Measurements from ENCODE around the gene ZNF789. TPM values are rescaled to one million over a fixed set of nuclear protein-coding genes. Genes with fewer than 3 reads are reported as not detected.

ZNF789 gene
- total and polyA plus RNA-seq, 2 of the 13 experiments (the other 11 are each of a cell fraction or from before 2014, with no cell fraction given) = 19.8 to 25.1 TPM

DNA sequence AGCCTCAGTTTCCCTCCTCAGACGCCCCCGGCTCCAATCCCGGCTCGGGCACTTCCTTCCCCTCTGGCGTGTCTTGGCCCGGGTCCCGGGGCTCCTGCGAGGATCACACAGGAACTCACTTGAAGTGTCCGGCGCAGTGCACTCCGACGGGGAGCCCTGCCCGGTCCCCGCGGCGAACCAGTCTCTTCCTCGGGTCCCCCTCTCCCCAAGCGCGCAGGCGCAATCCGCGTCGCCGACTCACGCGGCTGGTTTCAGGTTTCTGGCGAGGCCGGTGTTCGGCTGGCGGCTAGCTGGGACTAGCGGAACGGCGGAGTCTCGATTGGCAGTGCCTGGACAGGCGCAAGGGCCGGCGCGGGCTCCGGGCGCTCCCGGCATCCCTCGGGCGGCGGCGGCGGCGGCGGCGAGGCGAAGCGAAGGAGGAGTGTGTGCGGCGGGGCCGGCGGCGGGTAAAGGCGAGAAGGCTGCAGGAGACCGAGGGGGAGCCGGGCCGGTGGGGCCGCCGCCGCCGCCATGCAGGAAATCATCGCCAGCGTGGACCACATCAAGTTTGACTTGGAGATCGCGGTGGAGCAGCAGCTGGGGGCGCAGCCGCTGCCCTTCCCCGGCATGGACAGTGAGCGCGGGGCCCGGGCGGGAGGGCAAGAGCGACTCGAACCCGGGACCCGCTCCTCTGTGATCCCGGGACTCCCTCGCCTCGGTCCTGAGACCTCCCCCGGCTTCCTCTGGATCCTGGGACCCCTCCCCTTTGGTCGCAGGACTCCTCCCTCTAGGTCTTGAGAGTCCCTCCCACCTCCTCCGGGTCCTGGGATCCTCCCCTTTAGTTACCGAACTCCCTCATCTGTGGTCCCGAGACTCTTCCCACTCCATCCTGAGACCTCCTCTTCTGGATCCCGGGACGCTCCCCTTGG, 33.9 kb upstream of the ZNF789 start, which contains the start of the genes CPSF4 and PTCD1 (continued):
- TF ChIP-seq ATF2 (CRISPR knock-in tag; IDR thresholded peaks at IDR 0.05) (peak; percentile 75; the same call in 1 of the 2 replicates), CHCHD3 (CRISPR knock-in tag; IDR thresholded peaks at IDR 0.05) (no peak), ZNF766 (CRISPR knock-in tag; IDR thresholded peaks at IDR 0.05; ENCODE audit: borderline replicate concordance) (0 out of 2 replicates have a peak, but pooled peaks have one; percentile 29), ZSCAN22 (CRISPR knock-in tag; IDR thresholded peaks at IDR 0.05) (no peak), HDAC6 (IDR thresholded peaks at IDR 0.05; ENCODE audit: low read depth, low read length) (no peak), PLSCR1 (CRISPR knock-in tag; IDR thresholded peaks at IDR 0.05; ENCODE audit: borderline replicate concordance) (no peak), ZNF160 (CRISPR knock-in tag; IDR thresholded peaks at IDR 0.05) (peak; percentile 78; the same call in 1 of the 2 replicates), NCOR1 (IDR thresholded peaks at IDR 0.05; ENCODE audit: borderline replicate concordance, low read length) (no peak), NFE2L1 (CRISPR knock-in tag; IDR thresholded peaks at IDR 0.05; ENCODE audit: borderline replicate concordance) (0 out of 2 replicates have a peak, but pooled peaks have one; percentile 67), SMAD9 (CRISPR knock-in tag; IDR thresholded peaks at IDR 0.05) (no peak), EHMT2 (IDR thresholded peaks at IDR 0.05; ENCODE audit: borderline replicate concordance, low read depth, low read length) (no peak), ZC3H4 (CRISPR knock-in tag; IDR thresholded peaks at IDR 0.05; ENCODE audit: borderline replicate concordance) (no peak), HIVEP1 (CRISPR knock-in tag; IDR thresholded peaks at IDR 0.05) (peak; percentile 53; the same call in 1 of the 2 replicates), KDM5B (CRISPR knock-in tag; IDR thresholded peaks at IDR 0.05; ENCODE audit: borderline replicate concordance) (peak; percentile 90), NFYB (CRISPR knock-in tag; IDR thresholded peaks at IDR 0.05) (no peak), ZNF557 (CRISPR knock-in tag; IDR thresholded peaks at IDR 0.05) (no peak), CEBPB (IDR thresholded peaks at IDR 0.05; ENCODE audit: borderline replicate concordance, low read depth, low read length) (no peak), ZKSCAN1 (IDR thresholded peaks at IDR 0.05; ENCODE audit: low read length) (no peak), SMAD3 (CRISPR knock-in tag; IDR thresholded peaks at IDR 0.05) (peak; percentile 88), MLX (CRISPR knock-in tag; IDR thresholded peaks at IDR 0.05) (peak; percentile 57; the same call in 1 of the 2 replicates), SMAD1 (CRISPR knock-in tag; IDR thresholded peaks at IDR 0.05; ENCODE audit: borderline replicate concordance, low read depth) (peak; percentile 64; the same call in 1 of the 2 replicates), DR1 (CRISPR knock-in tag; IDR thresholded peaks at IDR 0.05) (peak; percentile 76; the same call in 1 of the 2 replicates), ZMYM2 (CRISPR knock-in tag; IDR thresholded peaks at IDR 0.05) (no peak), NR2F2 (IDR thresholded peaks at IDR 0.05; ENCODE audit: borderline replicate concordance, low read depth) (no peak)
- TF ChIP-seq, protein P1, sequence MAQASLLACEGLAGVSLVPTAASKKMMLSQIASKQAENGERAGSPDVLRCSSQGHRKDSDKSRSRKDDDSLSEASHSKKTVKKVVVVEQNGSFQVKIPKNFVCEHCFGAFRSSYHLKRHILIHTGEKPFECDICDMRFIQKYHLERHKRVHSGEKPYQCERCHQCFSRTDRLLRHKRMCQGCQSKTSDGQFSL (CRISPR knock-in tag; IDR thresholded peaks at IDR 0.05) = no peak; the same call in none of the 2 replicates
- TF ChIP-seq, protein P2, sequence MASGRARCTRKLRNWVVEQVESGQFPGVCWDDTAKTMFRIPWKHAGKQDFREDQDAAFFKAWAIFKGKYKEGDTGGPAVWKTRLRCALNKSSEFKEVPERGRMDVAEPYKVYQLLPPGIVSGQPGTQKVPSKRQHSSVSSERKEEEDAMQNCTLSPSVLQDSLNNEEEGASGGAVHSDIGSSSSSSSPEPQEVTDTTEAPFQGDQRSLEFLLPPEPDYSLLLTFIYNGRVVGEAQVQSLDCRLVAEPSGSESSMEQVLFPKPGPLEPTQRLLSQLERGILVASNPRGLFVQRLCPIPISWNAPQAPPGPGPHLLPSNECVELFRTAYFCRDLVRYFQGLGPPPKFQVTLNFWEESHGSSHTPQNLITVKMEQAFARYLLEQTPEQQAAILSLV (CRISPR knock-in tag; IDR thresholded peaks at IDR 0.05; ENCODE audit: borderline replicate concordance) = no peak

All from HepG2 (cell line).